A549 (cell line): ENCODE measurements around the gene GOSR2.

ENCODE experiments used
- CBX2 ChIP-seq: fragments of 200-600 bp; sonication (generic); IDR thresholded peaks from 2 replicates; pipeline ENCODE4 v1.6.1; 2016; ENCODE audit warnings: low read depth, mild to moderate bottlenecking, borderline replicate concordance
- CBX8 ChIP-seq: fragments of 200-600 bp; sonication (generic); IDR thresholded peaks from 2 replicates; pipeline ENCODE4 v1.6.1; 2016
- CEBPB ChIP-seq, 2 experiments: fragments of >200 bp in 1 of 2; sonication (Bioruptor Twin) in 1 of 2; formaldehyde crosslinking in 1 of 2; IDR thresholded peaks; 2 replicates each; pipeline ENCODE4 v1.6.1; 2012 to 2016
- CTCF ChIP-seq: fragments of >200 bp; sonication (Bioruptor Twin); formaldehyde crosslinking; IDR thresholded peaks from 3 replicates; pipeline ENCODE4 v1.5.1; 2016
- E2F6 ChIP-seq: IDR thresholded peaks from 2 replicates; pipeline ENCODE4 v1.6.1; 2012; ENCODE audit warnings: low read depth, borderline replicate concordance
- EP300 ChIP-seq, 2 experiments: fragments of >200 bp; sonication (Bioruptor Twin); formaldehyde crosslinking; IDR thresholded peaks; 2 replicates in 1 of 2; 3 replicates in 1 of 2; pipeline ENCODE4 v1.6.1; 2016 to 2017
- JUN ChIP-seq, 2 experiments: fragments of >200 bp; sonication (Bioruptor Twin); formaldehyde crosslinking; IDR thresholded peaks; 2 replicates in 1 of 2; 3 replicates in 1 of 2; pipeline ENCODE4 v1.6.1; 2016 to 2017
- KDM1A ChIP-seq: fragments of 200-600 bp; sonication (generic); IDR thresholded peaks from 2 replicates; pipeline ENCODE4 v1.6.1; 2016; ENCODE audit warnings: low read depth, mild to moderate bottlenecking
- POLR2A ChIP-seq: IDR thresholded peaks from 2 replicates; pipeline ENCODE4 v1.6.1; 2012; ENCODE audit warnings: mild to moderate bottlenecking, low read length
- POLR2AphosphoS2 ChIP-seq: conservative IDR thresholded peaks from 2 replicates; pipeline ENCODE4 v1.6.1; 2012; ENCODE audit warnings: low read length, improper control_type of control experiment, inconsistent platforms
- RFX5 ChIP-seq: fragments of 450-650 bp; IDR thresholded peaks from 2 replicates; pipeline ENCODE4 v1.7.1; 2014; ENCODE audit warnings: antibody characterized with exemption, mild to moderate bottlenecking, moderate library complexity
- SREBF2 ChIP-seq: fragments of 450-650 bp; IDR thresholded peaks from 2 replicates; pipeline ENCODE4 v1.6.1; 2014; ENCODE audit warnings: mild to moderate bottlenecking, moderate library complexity

- TF ChIP-seq CTCF (no peak), CBX8 (no peak), EP300 (IDR thresholded peaks at IDR 0.05) (no peak), POLR2A (no peak), POLR2AphosphoS2 (no peak), JUN (IDR thresholded peaks at IDR 0.05) (no peak), CBX2 (no peak), RFX5 (no peak), SREBF2 (no peak), KDM1A (no peak), CEBPB (IDR thresholded peaks at IDR 0.05) (no peak), E2F6 (no peak)
Measured at GRCh38 chr17:46878055-46878454, 44.9 kb upstream of the GOSR2 start.
